Natural killer cell (primary cell): Measurements from ENCODE around the gene ZSCAN4. TPM values are rescaled to one million over a fixed set of nuclear protein-coding genes. Genes with fewer than 3 reads are reported as not detected.

Source experiments
- ATAC-seq, 3 donors: fragments of 150-1000 bp in 2 of 3; fragments of 200-7000 bp in 1 of 3; cut with Tn5 transposase; 1 replicate in 1 of 3; 2 replicates in 2 of 3; pipeline ENCODE4 v1.10.0; 2021; ENCODE audit warnings: mild to moderate bottlenecking in 2 of 3, moderate library complexity in 2 of 3
- DNase-seq, 2 donors: peaks; one replicate each; pipeline versions ENCODE4 v3.0.0 to v3.0.0-alpha.2; 2013 to 2021; ENCODE audit warnings: mixed read lengths in 1 of 2
- H3K27ac ChIP-seq: one replicate; pipeline ENCODE4 v1.5.1; 2013; ENCODE audit warnings: mild to moderate bottlenecking, low read length
- H3K27me3 ChIP-seq: one replicate; pipeline ENCODE4 v1.6.1; 2013; ENCODE audit warnings: low read length; ENCODE audit not compliant: control insufficient read depth, insufficient read depth
- H3K36me3 ChIP-seq: one replicate; pipeline ENCODE4 v1.6.1; 2013; ENCODE audit warnings: low read length; ENCODE audit not compliant: control insufficient read depth, insufficient read depth
- H3K4me1 ChIP-seq: one replicate; pipeline ENCODE4 v1.6.1; 2013; ENCODE audit warnings: low read length; ENCODE audit not compliant: control insufficient read depth, insufficient read depth
- H3K4me3 ChIP-seq: one replicate; pipeline ENCODE4 v1.5.1; 2013; ENCODE audit warnings: low read length
- H3K9me3 ChIP-seq: one replicate; pipeline ENCODE4 v1.6.1; 2013; ENCODE audit warnings: low read length; ENCODE audit not compliant: control insufficient read depth, insufficient read depth
- H3K27ac Mint-ChIP-seq, 2 donors: one replicate each; pipeline ENCODE4 v1.8.0; 2022; ENCODE audit warnings: mild to moderate bottlenecking in 2 of 2, mixed read lengths in 2 of 2, moderate library complexity in 1 of 2
- H3K27me3 Mint-ChIP-seq, 2 donors: one replicate each; pipeline ENCODE4 v1.8.0; 2022; ENCODE audit warnings: low read depth in 2 of 2, mixed read lengths in 2 of 2
- H3K36me3 Mint-ChIP-seq: one replicate; pipeline ENCODE4 v1.8.0; 2022; ENCODE audit warnings: mixed read lengths
- H3K4me1 Mint-ChIP-seq, 2 donors: one replicate each; pipeline ENCODE4 v1.8.0; 2022; ENCODE audit warnings: mixed read lengths in 2 of 2
- H3K4me3 Mint-ChIP-seq: one replicate; pipeline ENCODE4 v1.8.0; 2022; ENCODE audit warnings: mild to moderate bottlenecking, moderate library complexity, mixed read lengths
- H3K9me3 Mint-ChIP-seq, 2 donors: one replicate each; pipeline ENCODE4 v1.8.0; 2022; ENCODE audit warnings: mixed read lengths in 2 of 2
- CTCF ChIP-seq: fragments of 200-600 bp; IDR thresholded peaks from one replicate; pipeline ENCODE4 v1.8.0; 2022; ENCODE audit warnings: antibody characterized with exemption
- WGBS: methylation state at CpG from one replicate; pipeline ENCODE4 v1.1.7; 2013; ENCODE audit warnings: missing lambda C conversion rate; ENCODE audit not compliant: insufficient coverage; 5-methylcytosine and 5-hydroxymethylcytosine counted together
- intact Hi-C: fragments of 100-400 bp; cut with micrococcal nuclease; formaldehyde crosslinking; loops from one replicate; pipeline ENCODE4 v1.14.2; 2022
- total RNA-seq, 4 donors: library from RNA; stranded (reverse); fragments of 120-200 nt in 1 of 4; gene quantifications; one replicate each; pipeline versions ENCODE4 v1.2.3 to v1.2.4, GENCODE V29; 2013 to 2022

The ZSCAN4 gene
- total RNA-seq, 3 donors from 2014 or later (not counting 1 experiment from before 2014, with no cell fraction given): not detected

- Mint-ChIP-seq H3K27ac (no peak overlapping the region), H3K27me3 (no peaks in the 10 kb centered on the region), H3K36me3 (peaks cover 62% of the 10 kb centered on the region), H3K4me3 (no peak overlapping the region), H3K4me1 (no peaks in the 10 kb centered on the region), H3K9me3 (peaks cover 17 to 31% of the 10 kb centered on the region in 2 donors)
- H3K9me3 ChIP-seq: peaks cover 63% of the 10 kb centered on the region
- H3K27me3 ChIP-seq: no peaks in the 10 kb centered on the region
- 98% methylated on average over 4 of the region's 4 CpGs for WGBS
- intact Hi-C loops: no loop called here
- no peak overlapping the region for H3K4me3 ChIP-seq
- H3K36me3 ChIP-seq: peaks cover 41% of the 10 kb centered on the region
- DNase-seq (no peak), ATAC-seq (no peak)
- no peak overlapping the region for H3K27ac ChIP-seq
- H3K4me1 ChIP-seq: no peaks in the 10 kb centered on the region
- no peak for TF ChIP-seq CTCF
Observed at GRCh38 chr19:57641715-57642234, 27.0 kb upstream of the ZSCAN4 start.

GRCh38 chr19:57642396-57643046 is 26.2 kb upstream of the ZSCAN4 start:
- peaks cover 62% of the 10 kb centered on the region for H3K9me3 ChIP-seq
- H3K4me3 ChIP-seq: no peak overlapping the region
- ATAC-seq (no peak), DNase-seq (no peak)
- Mint-ChIP-seq H3K27ac (no peak overlapping the region), H3K9me3 (peaks cover 14 to 27% of the 10 kb centered on the region in 2 donors), H3K4me1 (no peaks in the 10 kb centered on the region), H3K36me3 (peaks cover 54% of the 10 kb centered on the region), H3K27me3 (no peaks in the 10 kb centered on the region), H3K4me3 (no peak overlapping the region)
- intact Hi-C loops: no loop called here
- no peaks in the 10 kb centered on the region for H3K4me1 ChIP-seq
- no peak for TF ChIP-seq CTCF
- H3K27me3 ChIP-seq: no peaks in the 10 kb centered on the region
- WGBS: 96% methylated on average over 3 of the region's 4 CpGs
- H3K27ac ChIP-seq: no peak overlapping the region
- peaks cover 38% of the 10 kb centered on the region for H3K36me3 ChIP-seq

- DNase-seq: no peak
- peaks cover 14 to 22% of the 10 kb centered on the region in 2 donors for H3K9me3 Mint-ChIP-seq
- no peak overlapping the region for H3K27ac Mint-ChIP-seq
- no peak for TF ChIP-seq CTCF
- Histone ChIP-seq H3K4me3 (no peak overlapping the region), H3K36me3 (peaks cover 34% of the 10 kb centered on the region), H3K27me3 (no peaks in the 10 kb centered on the region), H3K9me3 (peaks cover 62% of the 10 kb centered on the region), H3K4me1 (no peaks in the 10 kb centered on the region), H3K27ac (no peak overlapping the region)
- no peaks in the 10 kb centered on the region for H3K4me1 Mint-ChIP-seq
- intact Hi-C loops: no loop called here
- no peaks in the 10 kb centered on the region for H3K27me3 Mint-ChIP-seq
- H3K4me3 Mint-ChIP-seq: no peak overlapping the region
- ATAC-seq: no peak
- H3K36me3 Mint-ChIP-seq: peaks cover 53% of the 10 kb centered on the region
Observed at GRCh38 chr19:57643734-57644133, 25.0 kb upstream of the ZSCAN4 start.
